SU-DHL-6 (cell line): ENCODE data around the gene VTI1A.

ENCODE experiments used
- EZH2phosphoT487 ChIP-seq: fragments of 200-600 bp; sonication (generic), shearing (Covaris generic); conservative IDR thresholded peaks from 2 replicates; pipeline ENCODE4 v1.6.1; 2018; ENCODE audit warnings: mild to moderate bottlenecking, antibody characterized with exemption, low read length, moderate library complexity, mixed read lengths
- TF ChIP-seq, protein P1 (sequence below): fragments of 200-600 bp; sonication (generic); IDR thresholded peaks from one replicate; pipeline ENCODE4 v1.5.1; 2017; ENCODE audit warnings: antibody characterized with exemption, mild to moderate bottlenecking, low read length, moderate library complexity; ENCODE audit not compliant: insufficient read depth, poor library complexity, severe bottlenecking

- TF ChIP-seq, protein P1, sequence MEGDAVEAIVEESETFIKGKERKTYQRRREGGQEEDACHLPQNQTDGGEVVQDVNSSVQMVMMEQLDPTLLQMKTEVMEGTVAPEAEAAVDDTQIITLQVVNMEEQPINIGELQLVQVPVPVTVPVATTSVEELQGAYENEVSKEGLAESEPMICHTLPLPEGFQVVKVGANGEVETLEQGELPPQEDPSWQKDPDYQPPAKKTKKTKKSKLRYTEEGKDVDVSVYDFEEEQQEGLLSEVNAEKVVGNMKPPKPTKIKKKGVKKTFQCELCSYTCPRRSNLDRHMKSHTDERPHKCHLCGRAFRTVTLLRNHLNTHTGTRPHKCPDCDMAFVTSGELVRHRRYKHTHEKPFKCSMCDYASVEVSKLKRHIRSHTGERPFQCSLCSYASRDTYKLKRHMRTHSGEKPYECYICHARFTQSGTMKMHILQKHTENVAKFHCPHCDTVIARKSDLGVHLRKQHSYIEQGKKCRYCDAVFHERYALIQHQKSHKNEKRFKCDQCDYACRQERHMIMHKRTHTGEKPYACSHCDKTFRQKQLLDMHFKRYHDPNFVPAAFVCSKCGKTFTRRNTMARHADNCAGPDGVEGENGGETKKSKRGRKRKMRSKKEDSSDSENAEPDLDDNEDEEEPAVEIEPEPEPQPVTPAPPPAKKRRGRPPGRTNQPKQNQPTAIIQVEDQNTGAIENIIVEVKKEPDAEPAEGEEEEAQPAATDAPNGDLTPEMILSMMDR = no peak
- TF ChIP-seq EZH2phosphoT487 = no peak
Observed at GRCh38 chr10:112487964-112488363, 40.9 kb downstream of the VTI1A start.
